ENCODE data around the gene SPDYE6.
"Not testable (repeated sequence)": the region's sequence is repeated elsewhere in the genome, so short reads cannot be mapped to it uniquely, and the experiment has no call there.

SPDYE6 gene

DNA sequence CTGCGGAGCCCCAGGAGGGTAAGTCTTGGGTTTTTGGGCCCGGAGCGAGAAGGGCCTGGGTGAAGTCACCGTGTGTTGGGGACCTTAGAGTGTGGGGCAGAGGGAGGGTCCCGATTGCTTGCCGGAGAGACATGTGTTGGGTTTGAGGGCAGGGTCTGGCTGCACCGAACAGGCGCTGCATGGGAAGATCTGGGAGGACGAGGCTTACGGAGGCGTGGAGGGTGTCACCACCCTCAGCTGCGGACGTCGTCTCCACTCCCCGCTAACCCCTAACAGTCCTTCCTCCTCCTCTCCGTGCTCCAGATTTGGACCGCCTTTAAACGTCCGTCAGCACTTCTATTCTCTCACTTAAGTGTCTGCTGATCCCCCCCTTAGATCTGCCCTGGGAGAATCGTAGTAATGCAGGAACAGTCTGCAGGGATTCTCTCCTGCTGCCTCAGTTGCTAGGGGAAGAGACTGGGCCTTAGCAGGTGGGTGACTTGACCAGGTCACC is 8.2 kb upstream of the SPDYE6 start:
- not testable (repeated sequence) for DNase-seq (ENCODE audit: low read depth, low spot score)

- peak; percentile 90 for DNase-seq (ENCODE audit: low read depth, low spot score)
Measured at GRCh38 chr7:102363549-102364393, 7.5 kb upstream of the SPDYE6 start.

DNA sequence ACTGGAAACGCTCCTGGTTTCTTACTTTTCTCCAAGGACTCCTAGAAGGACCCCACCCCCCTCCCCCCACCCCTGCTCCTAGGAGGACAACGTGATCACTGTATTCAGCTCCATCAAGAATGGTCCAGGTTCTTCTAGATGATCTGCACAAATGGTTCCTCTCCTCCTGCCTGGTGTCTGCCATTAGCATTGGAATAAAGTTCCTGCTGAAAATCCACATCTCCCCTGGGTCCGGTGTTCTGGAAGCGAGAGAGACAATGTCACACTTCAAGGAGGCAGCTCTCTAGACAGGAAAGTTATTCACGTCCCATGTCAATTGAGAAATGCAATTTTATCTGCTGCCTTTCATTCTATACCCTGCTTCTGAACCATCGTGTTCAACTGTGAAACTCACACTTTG is 9.3 kb downstream of the SPDYE6 start:
- DNase-seq (ENCODE audit: low read depth, low spot score), result not testable (repeated sequence)

- not testable (repeated sequence) for DNase-seq (ENCODE audit: low read depth, low spot score)
Measured at GRCh38 chr7:102340599-102341368, 15.5 kb downstream of the SPDYE6 start.

GRCh38 chr7:102337420-102337819 is 18.8 kb downstream of the SPDYE6 start:
- not testable (repeated sequence) for DNase-seq (ENCODE audit: low read depth, low spot score)

GRCh38 chr7:102337002-102337401 is 19.2 kb downstream of the SPDYE6 start:
- DNase-seq (ENCODE audit: low read depth, low spot score), result not testable (repeated sequence)

DNA sequence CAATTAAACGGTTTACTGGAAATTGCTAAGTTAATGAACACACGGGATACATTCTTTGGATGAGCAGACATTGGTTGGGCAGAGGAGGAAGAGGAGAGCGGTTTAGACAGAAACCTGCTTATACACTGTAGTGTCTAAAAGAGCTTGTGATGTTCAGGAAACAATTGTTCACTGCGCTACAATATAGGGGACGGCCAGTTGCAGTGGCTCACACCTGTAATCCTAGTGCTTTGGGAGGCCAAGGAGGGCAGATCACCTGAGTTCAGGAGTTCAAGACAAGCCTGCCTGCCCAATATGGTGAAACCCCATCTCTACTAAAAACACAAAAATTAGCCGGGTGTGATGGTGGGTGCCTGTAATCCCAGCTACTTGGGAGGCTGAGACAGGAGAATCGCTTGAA is 20.7 kb downstream of the SPDYE6 start:
- not testable (repeated sequence) for DNase-seq (ENCODE audit: low read depth, low spot score)

GRCh38 chr7:102330666-102331460 is 25.4 kb downstream of the SPDYE6 start:
- DNase-seq (ENCODE audit: low read depth, low spot score), result not testable (repeated sequence)

DNA sequence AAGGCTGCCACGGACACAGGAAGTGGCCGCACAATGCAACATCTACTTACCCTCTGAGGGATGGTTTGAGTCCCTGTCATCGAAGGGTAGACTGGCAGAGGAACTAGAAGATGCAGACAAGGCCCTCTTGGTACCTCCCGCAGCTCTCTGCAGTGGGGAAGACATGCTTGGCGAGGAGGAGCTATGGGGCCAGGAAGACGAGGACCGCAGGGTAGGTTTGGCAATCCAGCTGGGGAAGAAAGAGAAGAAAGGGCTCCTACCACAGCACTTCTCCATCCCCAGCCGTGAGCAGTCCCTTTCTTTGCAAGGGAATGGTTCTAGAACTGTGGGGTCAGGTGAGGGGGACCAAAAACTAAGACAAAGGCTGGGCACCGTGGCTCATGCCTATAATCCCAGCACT is 26.9 kb downstream of the SPDYE6 start:
- not testable (repeated sequence) for DNase-seq (ENCODE audit: low read depth, low spot score)

- DNase-seq (ENCODE audit: low read depth, low spot score), result not testable (repeated sequence)
Measured at GRCh38 chr7:102328863-102329262, 27.4 kb downstream of the SPDYE6 start.

- not testable (repeated sequence) for DNase-seq (ENCODE audit: low read depth, low spot score)
Measured at GRCh38 chr7:102327183-102327582, 29.1 kb downstream of the SPDYE6 start.

GRCh38 chr7:102326157-102326889 is 29.9 kb downstream of the SPDYE6 start:
- DNase-seq (ENCODE audit: low read depth, low spot score), result no peak

GRCh38 chr7:102325106-102325505 is 31.1 kb downstream of the SPDYE6 start:
- not testable (repeated sequence) for DNase-seq (ENCODE audit: low read depth, low spot score)

GRCh38 chr7:102323914-102324195 is 32.4 kb downstream of the SPDYE6 start:
- no peak for DNase-seq (ENCODE audit: low read depth, low spot score)

GRCh38 chr7:102322202-102322715 is 34.0 kb downstream of the SPDYE6 start:
- DNase-seq (ENCODE audit: low read depth, low spot score), result no peak

DNA sequence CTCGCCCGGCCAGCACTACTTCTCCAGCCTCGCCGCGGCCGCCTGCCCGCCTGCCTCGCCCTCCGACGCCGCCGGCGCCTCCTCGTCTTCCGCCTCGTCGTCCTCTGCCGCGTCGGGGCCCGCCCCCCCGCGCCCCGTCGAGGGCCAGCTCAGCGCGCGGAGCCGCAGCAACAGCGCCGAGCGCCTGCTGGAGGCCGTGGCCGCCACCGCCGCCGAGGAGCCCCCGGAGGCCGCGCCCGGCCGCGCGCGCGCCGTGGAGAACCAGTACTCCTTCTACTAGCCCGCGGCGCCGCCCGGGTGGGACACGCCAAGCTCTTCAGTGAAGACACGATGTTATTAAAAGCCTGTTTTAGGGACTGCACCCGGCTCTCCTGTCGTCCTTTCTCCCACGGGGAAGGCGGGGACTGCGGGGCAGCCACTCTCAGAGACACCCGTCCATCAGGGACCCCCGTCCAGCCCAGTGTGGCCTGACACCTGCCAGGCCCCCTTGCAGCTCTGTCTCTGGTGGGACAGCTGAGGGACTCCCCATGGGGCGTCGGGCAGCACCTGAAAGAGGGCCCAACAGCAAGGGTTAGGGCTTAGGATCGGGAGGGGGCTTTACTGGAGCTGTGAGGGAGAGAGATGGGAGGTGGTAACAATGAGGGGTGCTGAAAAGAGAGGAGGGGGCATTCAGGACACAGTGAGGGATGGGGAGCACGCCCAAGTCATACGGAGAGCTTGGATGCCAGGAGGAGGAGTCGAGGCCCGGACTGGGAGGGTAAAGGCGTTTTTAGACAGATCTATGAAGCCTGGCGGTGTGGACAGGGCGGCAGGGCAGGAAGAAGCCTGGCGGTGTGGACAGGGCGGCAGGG is 34.7 kb downstream of the SPDYE6 start:
- no peak for DNase-seq (ENCODE audit: low read depth, low spot score)

GRCh38 chr7:102320601-102321350 is 35.5 kb downstream of the SPDYE6 start:
- no peak for DNase-seq (ENCODE audit: low read depth, low spot score)

DNA sequence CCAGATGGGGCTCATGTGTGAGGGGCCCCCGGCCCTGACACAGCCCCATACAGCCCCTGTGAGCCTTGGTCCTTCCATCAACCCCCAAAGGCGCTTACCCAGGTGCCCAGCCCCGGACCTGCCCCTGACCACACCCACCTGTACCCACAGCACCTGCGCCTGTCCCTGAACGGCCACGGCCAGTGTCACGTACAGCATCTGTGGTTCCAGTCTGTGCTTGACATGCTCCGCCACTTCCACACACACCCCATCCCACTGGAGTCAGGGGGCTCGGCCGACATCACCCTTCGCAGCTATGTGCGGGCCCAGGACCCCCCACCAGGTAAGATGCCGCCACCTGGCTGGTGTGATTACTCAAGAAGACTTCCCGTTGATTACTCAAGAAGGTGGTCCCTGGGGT is 36.1 kb downstream of the SPDYE6 start:
- DNase-seq (ENCODE audit: low read depth, low spot score), result no peak

DNA sequence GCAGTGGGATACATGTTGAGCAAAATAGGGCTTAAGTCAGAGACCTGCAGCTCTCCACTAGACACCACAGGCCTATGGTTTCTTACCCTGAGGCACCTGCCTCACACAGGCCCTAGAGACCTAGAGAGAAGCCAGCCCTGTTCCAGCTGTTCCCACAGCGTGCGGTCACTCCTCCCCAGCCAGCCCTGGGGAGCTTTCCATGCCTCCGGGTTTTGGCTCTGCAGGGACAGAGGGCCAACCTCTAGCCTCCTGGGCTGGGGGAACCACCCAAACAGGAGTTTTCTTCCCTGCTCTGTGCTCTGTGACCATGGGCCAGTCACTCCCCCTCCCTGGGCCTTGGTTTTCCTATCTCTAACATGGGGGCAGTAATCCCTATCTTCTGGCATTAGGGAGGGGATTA is 36.6 kb downstream of the SPDYE6 start:
- no peak for DNase-seq (ENCODE audit: low read depth, low spot score)
